ENCODE measurements around the gene DECR2.
A peak's percentile ranks its signal among the peaks of the same experiment; 100 is the strongest.
"Not testable (repeated sequence)": the region's sequence is repeated elsewhere in the genome, so short reads cannot be mapped to it uniquely, and the experiment has no call there.

DECR2 gene, protein sequence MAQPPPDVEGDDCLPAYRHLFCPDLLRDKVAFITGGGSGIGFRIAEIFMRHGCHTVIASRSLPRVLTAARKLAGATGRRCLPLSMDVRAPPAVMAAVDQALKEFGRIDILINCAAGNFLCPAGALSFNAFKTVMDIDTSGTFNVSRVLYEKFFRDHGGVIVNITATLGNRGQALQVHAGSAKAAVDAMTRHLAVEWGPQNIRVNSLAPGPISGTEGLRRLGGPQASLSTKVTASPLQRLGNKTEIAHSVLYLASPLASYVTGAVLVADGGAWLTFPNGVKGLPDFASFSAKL

DNA sequence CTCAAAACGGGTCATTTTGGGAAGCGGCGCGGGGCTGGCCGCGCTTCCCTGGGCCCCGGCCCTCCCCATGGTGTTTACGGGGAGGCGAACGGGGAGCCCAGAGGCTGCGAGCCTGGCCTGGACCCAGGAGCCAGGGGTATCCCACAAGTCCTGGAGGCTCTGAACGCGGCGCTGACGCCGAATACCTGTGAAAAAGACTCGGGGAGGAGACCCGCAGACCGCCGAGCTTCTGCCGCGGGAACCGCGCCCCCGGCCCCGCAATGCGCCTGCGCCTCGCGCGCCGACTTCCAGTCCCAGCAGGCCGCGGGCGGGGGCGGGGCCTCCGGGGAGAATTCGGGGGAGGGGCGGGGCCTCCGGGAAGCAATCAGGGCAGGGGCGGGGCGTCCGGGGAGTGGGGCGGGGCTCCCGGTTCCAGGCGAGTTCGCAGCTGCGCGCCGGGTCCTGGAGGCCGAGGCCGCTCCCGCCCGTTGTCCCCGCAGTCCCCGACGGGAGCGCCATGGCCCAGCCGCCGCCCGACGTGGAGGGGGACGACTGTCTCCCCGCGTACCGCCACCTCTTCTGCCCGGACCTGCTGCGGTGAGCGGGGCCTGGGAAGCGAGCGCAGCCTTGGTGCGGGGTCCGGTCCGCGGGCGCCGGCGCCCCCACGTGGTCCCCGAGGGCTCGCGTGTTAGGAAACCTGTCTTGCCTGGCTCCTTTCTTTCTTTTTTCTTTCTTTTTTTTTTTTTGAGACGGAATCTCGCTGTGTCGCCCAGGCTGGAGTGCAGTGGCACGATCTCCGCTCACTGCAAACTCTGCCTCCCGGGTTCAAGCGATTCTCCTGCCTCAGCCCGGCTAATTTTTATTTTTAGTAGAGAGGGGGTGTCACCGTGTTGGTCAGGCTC is at the start of gene DECR2:
TSS of gene DECR2 (plus strand) at position 418 of the 881 bp plus-strand sequence. CDS start at position 497, 79 bp downstream.
- DNase-seq: peak; percentile 100

DNA sequence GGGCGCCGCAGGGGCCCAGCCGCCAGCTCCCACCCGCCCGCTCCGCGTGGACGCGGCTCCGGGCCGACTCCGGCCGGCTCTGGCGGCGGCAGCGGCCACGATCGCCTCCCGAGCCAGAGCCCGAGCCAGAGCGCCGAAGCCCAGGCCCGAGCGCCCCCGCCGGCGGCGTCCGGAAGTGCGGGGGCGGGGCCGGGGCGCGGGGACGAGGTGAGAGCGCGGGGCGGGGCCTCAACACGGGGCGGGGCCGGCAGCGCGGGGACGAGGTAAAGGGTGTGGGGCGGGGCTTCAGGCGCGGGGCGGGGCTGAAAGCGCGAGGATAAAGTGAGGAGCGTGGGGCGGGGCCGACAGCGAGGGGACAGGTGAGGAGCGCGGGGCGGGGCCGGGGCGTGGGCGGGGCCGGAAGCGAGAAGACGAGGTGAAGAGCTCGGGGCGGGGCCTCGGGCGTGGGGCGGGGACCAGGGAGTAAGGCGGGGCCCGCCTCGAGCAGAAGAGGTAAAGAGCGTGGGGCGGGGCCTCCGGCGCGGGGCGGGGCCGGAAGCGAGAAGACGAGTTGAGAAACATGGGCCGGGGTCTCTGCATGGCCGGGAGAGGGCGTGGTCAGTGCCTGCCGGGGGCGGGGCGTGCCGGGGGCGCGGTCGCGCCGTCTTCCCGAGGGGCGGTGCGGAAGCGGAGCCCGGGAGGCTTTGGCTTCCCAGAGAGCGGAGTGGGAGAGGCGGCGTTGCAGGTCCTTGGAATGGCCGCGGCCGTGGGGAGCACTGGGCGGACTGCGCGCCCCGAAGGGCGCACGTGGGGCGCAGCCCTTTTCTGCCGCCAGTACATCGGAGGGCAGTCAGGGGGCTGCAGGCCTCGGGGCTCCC is 48.9 kb upstream of the DECR2 start, which contains the start of gene AXIN1:
TSS of gene AXIN1 (minus strand) at position 177 of the 857 bp plus-strand sequence. CDS start 5,698 bp downstream, outside the sequence.
- DNase-seq: peak; percentile 100

- DNase-seq: no peak
Measured at GRCh38 chr16:353404-354290, 48.0 kb upstream of the DECR2 start.

GRCh38 chr16:354291-354881 is 47.3 kb upstream of the DECR2 start:
- no peak for DNase-seq

DNA sequence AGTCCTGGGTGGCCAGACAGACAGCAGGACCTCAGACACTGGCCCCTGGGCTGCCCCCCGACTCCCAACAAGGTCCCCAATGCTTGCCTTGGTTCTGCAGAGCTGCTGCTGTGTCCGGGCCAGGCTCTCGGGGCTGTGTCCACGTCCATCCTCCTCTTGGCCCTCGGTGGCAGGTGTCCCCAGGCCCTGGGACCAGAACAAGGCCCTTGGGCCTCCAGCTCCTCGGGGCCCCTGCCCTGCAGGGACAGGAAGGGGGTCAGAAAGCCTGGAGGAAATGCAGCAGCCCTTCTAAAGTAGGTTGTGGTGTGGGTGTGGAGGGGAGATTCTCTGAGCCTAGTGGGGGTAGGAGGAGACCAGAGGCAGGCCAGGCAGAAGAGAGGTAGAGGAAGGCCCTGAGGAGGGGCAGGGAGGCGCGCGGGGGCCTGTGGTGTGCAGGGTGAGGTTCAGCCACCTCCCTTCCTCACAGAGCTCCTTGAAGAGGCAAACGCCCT is 46.7 kb upstream of the DECR2 start:
- peak; percentile 30 for DNase-seq

DNA sequence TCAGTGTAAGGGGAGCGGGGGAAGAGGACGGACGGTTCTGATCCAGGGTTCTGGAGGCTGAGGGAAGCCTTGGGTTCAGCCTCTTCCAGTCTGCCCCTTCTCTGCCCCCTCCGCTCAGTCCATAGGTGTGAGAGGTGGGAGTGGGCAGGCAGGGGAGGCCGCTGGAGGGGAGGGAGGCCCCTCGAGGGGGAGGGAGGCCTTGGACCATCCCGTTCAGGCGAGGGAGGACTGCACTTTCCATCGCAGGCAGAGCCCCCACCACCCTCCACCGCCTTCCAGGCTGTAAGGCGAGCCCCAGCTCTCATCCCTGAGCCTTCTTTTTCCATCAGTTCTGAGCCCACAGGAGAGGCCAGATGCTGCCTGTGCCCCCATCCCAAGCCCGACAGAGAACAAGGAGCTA is 44.9 kb upstream of the DECR2 start:
- no peak for DNase-seq

DNA sequence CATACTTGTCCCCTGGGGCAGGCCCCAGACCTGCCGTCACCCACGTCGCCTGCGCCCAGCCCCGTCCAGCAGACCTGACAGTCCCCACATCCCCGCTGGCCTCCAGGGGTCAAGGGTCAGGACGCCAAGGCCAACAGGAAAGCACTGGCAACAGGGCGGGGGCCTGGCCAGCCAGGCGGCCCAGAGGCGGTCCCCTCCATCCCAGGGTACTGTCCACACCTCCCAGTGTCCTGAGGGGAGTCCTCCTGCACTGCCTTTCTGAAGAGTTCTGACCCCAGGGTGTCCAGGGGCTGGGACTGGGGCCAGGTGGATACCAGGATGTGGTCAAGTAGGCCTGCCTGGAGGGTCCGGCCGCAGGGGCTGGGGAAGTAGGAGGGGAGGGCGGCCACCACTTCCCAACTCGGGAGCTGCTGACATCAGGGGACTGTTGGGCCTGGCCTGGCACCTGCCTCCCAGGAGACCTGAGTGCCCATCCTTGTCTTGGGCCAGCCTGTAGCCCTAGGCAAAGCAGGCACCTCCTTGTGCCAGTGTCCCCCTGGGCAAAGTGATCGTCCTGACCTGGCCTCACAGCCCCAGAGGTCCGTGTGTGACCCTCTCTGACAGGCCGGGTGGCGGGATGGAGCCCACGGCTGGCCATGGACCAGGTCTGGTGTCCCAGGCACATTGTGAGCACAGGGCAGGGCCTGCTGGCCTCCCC is 42.5 kb upstream of the DECR2 start:
- DNase-seq: no peak

- no peak for DNase-seq
Measured at GRCh38 chr16:359871-360697, 41.6 kb upstream of the DECR2 start.

DNA sequence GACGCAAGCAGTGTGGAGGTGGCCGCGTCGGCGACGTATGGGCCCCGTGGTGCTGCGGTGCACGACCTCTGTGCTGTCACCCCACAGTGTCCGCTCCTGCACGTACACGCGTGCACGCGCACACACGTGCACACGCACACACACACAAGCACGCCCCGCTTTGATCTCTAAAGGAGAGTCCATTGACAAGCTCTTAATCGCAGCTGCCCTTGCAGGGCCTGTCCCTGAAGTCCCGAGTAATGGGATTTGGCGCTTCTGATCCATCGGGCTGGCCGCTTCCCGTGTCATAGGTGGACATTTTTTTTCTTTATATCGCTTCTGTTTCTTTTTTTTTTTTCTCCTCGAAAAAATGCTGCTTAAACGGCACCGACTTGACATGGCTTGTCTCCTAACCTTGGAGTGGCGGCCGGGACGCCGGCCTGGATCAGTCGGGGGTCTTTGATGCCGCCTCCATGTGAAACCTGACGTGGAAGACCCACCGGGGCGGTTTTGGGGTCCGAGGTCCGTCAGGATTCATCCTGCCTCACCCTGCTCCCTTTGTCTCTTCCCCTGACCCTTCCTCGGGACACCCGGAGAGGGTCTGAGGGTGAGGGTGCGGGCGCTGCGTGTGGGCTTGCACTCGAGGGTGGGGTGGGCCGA is 40.9 kb upstream of the DECR2 start:
- DNase-seq: no peak

DNA sequence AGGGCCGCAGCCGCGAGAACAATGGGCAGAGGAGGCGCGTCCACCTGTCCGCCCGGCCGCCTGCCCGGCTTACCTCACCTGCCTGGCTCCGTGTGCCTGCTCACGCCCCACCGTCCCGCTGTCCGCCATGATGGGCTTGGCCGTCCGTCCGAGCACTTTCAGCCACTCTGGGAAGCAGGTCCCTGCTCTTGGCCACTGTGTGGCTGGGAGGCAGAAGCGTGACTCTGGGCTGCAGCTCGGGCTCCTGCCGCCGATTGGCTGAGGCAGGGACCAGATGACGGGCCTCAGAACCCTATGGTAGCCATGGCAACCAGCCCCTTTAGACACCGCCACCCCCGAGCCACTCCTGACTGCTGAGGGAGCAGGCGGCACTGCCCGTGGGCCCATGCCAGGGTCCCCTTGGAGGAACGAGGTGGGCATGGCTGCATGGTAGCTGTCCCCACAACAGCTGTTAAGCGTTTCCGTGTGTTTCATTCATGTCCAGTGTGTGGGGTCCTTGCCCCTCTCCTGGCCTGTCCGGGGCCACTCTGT is 40.3 kb upstream of the DECR2 start:
- no peak for DNase-seq

DNA sequence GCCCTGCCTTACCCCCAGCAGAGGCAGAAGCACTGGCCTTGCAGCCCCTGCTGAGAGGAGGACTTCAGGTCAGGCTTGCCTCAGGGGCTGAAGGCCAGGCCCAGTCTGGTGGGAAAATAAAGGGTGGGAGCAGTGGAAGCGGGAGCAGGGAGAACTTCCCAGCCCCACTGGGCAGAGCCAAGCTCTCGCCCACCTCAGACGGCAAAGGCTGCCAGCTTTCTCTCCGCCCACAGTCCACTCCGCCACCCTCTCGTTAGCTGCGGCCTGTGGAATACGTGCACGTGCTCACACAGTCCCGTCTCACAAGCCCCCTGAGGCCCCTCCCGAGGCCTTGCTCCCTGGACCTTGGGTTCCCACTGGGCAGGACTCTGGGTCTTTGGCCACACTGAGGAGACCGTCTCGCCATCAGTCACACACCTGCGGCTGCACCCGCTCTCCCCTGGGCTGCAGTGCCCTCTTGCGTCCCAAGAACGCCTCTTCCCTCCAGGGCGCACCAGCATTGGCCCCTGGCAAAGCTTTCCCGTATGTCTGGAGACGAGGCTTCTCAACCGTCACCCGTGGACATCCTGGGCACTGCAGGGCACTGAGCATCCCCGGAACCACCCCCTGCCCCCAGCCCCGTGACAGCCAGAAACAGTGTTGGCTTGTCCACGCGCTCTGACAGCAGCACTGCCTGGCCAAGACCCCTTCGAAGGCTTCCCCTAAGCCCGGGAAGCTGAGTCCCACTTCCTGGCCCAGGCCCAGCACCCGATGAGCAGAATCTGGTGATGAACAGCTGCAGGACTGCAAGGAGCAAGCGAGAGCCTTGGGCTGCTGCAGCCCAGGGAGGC is 39.6 kb upstream of the DECR2 start:
- peak; percentile 66 for DNase-seq

GRCh38 chr16:362702-362999 is 39.0 kb upstream of the DECR2 start:
- not testable (repeated sequence) for DNase-seq

- DNase-seq: no peak
Measured at GRCh38 chr16:363110-363765, 38.4 kb upstream of the DECR2 start.

- DNase-seq: no peak
Measured at GRCh38 chr16:363766-364490, 37.8 kb upstream of the DECR2 start.

DNA sequence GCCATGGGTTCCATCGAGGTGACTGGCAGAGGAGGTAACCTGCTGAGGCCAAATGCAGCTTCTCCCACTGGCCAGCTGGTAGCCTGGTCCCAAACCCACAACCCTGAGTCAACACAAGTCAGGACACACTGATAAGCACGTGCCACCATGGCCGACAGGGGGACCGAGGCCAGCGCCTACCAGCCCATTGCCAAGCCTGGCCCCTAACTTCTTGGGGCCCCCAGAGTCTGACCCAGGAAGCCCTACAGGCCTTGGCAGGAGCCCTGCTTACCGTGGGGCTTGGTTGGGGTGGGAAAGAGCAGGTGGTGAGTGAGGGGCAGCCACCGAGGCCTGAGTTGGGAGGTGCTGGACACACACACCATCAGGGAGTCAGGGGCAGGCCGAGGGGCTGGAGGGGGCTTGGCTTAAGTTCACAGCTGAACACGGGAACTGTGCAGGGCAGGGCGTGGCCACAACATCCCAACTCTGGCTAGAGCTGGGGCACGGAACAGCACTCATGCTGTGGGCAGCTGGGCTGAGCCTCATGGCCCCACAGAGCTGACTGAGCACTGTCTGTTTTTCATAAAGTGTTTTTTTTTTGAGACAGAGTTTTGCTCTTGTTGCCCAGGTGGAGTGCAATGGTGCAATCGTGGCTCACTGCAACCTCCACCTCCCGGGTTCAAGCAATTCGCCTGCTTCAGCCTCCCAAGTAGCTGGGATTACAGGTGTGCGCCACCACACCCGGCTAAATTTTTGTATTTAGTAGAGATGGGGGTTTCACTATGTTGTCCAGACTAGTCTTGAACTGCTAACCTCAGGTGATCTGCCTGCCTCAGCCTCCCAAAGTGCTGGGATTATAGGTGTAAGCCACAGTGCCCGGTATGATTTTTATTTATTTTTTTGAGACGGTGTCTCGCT is 36.8 kb upstream of the DECR2 start:
- no peak for DNase-seq

- no peak for DNase-seq
Measured at GRCh38 chr16:366476-366875, 35.2 kb upstream of the DECR2 start.
